ENCODE results near the gene ALDH7A1.

The ALDH7A1 gene

DNA sequence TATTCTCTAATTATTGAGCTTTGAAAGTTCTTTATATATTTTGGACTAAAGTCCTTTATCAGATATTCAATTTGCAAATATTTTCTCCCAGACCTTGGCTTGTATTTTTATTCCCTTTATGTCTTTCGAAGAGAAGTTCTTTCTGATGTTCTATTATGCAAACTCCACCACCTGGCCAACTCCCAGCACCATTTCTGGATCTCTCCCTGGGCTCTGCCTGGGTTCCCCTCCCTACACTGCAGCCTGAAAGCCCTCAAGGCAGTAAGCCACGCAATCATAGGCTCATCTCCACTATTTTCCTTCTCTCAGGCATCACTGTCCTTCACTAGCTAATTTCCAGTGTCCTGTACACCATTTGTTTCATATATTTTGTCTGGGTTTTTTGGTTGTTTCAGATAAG is 95.7 kb downstream of the ALDH7A1 start:
- TF ChIP-seq ZNF70 (CRISPR knock-in tag; IDR thresholded peaks at IDR 0.05): no peak
- no peak for TF ChIP-seq GLIS3 (CRISPR knock-in tag; IDR thresholded peaks at IDR 0.05)
- TF ChIP-seq OSR1 (CRISPR knock-in tag; IDR thresholded peaks at IDR 0.05): no peak
- TF ChIP-seq ESRRG (CRISPR knock-in tag; IDR thresholded peaks at IDR 0.05): no peak
- TF ChIP-seq SNAI2 (CRISPR knock-in tag; IDR thresholded peaks at IDR 0.05): no peak
- ATAC-seq: no peak

DNA sequence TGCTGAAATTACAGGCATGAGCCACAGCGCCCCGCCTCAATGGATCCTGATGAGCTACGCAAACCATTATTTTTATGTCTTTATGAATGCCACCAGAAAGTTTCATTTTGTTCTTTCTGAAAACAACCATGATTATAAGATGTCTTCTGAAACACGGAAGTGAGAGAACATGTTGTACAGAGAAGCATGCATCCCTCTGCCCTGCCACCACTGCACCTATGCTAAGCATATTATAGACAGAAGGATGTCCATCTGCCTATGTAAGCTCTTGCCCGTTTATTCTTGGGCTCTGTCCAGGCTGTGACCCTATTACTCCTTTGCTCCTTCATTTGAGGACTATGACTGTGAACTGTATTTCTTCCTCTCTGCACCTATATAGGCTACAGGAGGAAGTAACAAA is 97.5 kb downstream of the ALDH7A1 start:
- no peak for TF ChIP-seq POU6F1 (CRISPR knock-in tag; IDR thresholded peaks at IDR 0.05; ENCODE audit: borderline replicate concordance, low read depth)
- TF ChIP-seq, protein P1, sequence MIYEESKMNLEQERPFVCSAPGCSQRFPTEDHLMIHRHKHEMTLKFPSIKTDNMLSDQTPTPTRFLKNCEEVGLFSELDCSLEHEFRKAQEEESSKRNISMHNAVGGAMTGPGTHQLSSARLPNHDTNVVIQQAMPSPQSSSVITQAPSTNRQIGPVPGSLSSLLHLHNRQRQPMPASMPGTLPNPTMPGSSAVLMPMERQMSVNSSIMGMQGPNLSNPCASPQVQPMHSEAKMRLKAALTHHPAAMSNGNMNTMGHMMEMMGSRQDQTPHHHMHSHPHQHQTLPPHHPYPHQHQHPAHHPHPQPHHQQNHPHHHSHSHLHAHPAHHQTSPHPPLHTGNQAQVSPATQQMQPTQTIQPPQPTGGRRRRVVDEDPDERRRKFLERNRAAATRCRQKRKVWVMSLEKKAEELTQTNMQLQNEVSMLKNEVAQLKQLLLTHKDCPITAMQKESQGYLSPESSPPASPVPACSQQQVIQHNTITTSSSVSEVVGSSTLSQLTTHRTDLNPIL (CRISPR knock-in tag; IDR thresholded peaks at IDR 0.05; ENCODE audit: low read depth): no peak
- no peak for TF ChIP-seq PATZ1 (CRISPR knock-in tag; IDR thresholded peaks at IDR 0.05; ENCODE audit: borderline replicate concordance)
- TF ChIP-seq ZNF565 (CRISPR knock-in tag; conservative IDR thresholded peaks at IDR 0.05; ENCODE audit: low read depth): no peak
- TF ChIP-seq ESRRG (CRISPR knock-in tag; IDR thresholded peaks at IDR 0.05): no peak
- TF ChIP-seq PPARA (CRISPR knock-in tag; IDR thresholded peaks at IDR 0.05; ENCODE audit: borderline replicate concordance): no peak
- TF ChIP-seq ZFP30 (CRISPR knock-in tag; IDR thresholded peaks at IDR 0.05): no peak
- TF ChIP-seq TOX (CRISPR knock-in tag; IDR thresholded peaks at IDR 0.05; ENCODE audit: borderline replicate concordance): no peak
- no peak for TF ChIP-seq CSRNP3 (CRISPR knock-in tag; IDR thresholded peaks at IDR 0.05)
- no peak for TF ChIP-seq BACH2 (CRISPR knock-in tag; IDR thresholded peaks at IDR 0.05; ENCODE audit: borderline replicate concordance)
- no peak for TF ChIP-seq SNAI2 (CRISPR knock-in tag; IDR thresholded peaks at IDR 0.05)
- TF ChIP-seq ZC3H10 (CRISPR knock-in tag; IDR thresholded peaks at IDR 0.05): no peak
- no peak for ATAC-seq

DNA sequence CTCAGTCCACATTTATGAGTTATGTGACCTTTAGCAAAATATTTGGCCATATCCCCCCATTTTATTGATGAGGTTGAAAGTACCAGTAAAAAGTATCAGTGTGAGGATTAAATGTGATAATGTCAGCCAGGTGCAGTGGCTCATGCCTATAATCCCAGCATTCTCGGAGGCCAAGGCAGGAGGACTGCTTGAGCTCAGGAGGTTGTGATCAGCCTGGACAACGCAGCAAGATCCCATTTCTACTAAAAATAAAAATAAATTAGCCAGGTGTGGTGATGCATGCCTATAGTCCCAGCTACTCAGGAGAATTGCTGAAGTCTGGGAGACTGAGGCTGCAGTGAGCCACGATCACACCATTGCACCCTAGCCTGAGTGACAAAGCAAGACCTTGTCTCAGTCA is 100.6 kb downstream of the ALDH7A1 start:
- no peak for TF ChIP-seq ZFP3 (CRISPR knock-in tag; IDR thresholded peaks at IDR 0.05)
- no peak for TF ChIP-seq POU6F1 (CRISPR knock-in tag; IDR thresholded peaks at IDR 0.05; ENCODE audit: borderline replicate concordance, low read depth)
- no peak for TF ChIP-seq SNAI2 (CRISPR knock-in tag; IDR thresholded peaks at IDR 0.05)
- TF ChIP-seq TOX (CRISPR knock-in tag; IDR thresholded peaks at IDR 0.05; ENCODE audit: borderline replicate concordance): no peak
- TF ChIP-seq OSR1 (CRISPR knock-in tag; IDR thresholded peaks at IDR 0.05): no peak
- no peak for TF ChIP-seq PPARA (CRISPR knock-in tag; IDR thresholded peaks at IDR 0.05; ENCODE audit: borderline replicate concordance)
- TF ChIP-seq TSHZ2 (CRISPR knock-in tag; IDR thresholded peaks at IDR 0.05): no peak
- TF ChIP-seq TCF4 (CRISPR knock-in tag; IDR thresholded peaks at IDR 0.05; ENCODE audit: borderline replicate concordance): no peak
- no peak for ATAC-seq

All from SK-N-SH treated with all-trans-retinoic acid at 6 μM for 48 hours (cell line).